GM13976 (cell line): Measurements from ENCODE around the gene FKBP8.

Experiments used
- DNase-seq: peaks from one replicate; pipeline ENCODE4 v3.0.0; 2012; ENCODE audit warnings: low spot score
- in situ Hi-C: fragments of 300-500 bp; cut with MboI; formaldehyde crosslinking; loops from one replicate; pipeline ENCODE4 v1.12.0; 2022; ENCODE audit warnings: low sequenced_read_pairs, mixed read lengths, inconsistent platforms; ENCODE audit not compliant: unreplicated experiment
- TF ChIP-seq, protein P1 (sequence below): IDR thresholded peaks from 2 replicates; pipeline ENCODE4 v1.5.1; 2012; ENCODE audit warnings: borderline replicate concordance, mild to moderate bottlenecking; ENCODE audit not compliant: insufficient read depth; ENCODE audit errors: extremely low read depth, missing control alignments, control extremely low read depth

The FKBP8 gene

DNA sequence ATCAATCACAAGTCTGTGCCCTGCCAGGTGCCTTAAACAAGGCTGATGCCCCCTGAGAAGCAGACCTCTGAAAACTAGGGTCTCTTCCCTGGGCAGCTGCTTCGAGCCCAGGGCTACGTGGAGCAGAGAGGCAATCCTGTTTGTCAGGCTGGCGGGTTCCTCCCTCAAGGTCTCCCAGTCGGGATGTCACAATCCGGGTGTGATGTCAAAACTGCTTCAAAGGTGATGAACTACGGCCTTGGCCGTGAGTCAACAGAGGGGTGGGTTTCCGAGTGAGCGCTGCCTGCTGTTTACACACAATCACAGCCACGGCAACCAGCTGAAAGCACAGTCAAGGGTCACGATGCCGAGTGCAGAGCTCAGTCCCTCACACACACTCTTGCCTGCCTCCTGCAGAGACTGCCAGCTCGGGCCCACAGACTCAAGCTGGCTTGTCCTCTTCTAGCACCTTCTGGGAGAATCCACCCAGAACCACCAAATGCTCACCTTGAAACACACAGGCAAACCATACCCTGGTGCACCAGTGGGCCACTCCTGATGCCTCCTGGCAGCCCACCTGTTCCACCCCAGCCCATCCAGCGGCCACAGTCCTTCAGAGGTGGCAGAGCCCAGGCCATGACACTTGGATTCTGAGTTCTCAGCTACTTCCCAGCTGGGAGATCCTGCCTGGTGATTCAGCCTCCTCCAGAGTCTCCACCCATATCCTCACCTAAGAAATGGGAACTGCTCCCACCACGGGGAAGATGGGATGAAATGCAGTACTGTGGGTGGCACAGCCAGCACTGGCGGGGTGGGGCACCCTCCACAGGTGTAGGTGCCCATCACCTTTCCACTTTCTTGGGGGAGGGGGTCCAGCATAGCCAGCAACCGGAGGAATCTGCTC, 28.3 kb downstream of the FKBP8 start:
- in situ Hi-C loops = no loop called here
- TF ChIP-seq, protein P1, sequence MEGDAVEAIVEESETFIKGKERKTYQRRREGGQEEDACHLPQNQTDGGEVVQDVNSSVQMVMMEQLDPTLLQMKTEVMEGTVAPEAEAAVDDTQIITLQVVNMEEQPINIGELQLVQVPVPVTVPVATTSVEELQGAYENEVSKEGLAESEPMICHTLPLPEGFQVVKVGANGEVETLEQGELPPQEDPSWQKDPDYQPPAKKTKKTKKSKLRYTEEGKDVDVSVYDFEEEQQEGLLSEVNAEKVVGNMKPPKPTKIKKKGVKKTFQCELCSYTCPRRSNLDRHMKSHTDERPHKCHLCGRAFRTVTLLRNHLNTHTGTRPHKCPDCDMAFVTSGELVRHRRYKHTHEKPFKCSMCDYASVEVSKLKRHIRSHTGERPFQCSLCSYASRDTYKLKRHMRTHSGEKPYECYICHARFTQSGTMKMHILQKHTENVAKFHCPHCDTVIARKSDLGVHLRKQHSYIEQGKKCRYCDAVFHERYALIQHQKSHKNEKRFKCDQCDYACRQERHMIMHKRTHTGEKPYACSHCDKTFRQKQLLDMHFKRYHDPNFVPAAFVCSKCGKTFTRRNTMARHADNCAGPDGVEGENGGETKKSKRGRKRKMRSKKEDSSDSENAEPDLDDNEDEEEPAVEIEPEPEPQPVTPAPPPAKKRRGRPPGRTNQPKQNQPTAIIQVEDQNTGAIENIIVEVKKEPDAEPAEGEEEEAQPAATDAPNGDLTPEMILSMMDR = no peak
- no peak for DNase-seq

DNA sequence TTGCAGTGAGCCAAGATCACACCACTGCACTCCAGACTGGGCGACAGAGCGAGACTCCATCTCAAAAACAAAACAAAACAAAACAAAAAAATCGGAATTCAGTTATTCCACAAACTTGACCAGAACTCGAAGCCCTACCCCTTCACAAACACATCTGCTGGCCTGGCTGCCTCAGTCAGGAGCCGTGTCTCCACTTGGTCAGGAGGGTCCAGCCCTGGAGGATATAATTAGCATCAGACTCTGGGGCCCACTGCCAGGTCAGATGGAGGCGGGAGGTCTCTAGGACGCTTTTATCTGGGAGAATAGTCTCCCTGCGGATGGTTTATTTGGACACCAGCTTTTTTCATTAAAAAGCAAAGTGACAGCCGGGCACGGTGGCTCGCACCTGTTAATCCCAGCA, 29.5 kb downstream of the FKBP8 start:
- TF ChIP-seq, protein P1 = no peak
- in situ Hi-C loops = no loop called here

DNA sequence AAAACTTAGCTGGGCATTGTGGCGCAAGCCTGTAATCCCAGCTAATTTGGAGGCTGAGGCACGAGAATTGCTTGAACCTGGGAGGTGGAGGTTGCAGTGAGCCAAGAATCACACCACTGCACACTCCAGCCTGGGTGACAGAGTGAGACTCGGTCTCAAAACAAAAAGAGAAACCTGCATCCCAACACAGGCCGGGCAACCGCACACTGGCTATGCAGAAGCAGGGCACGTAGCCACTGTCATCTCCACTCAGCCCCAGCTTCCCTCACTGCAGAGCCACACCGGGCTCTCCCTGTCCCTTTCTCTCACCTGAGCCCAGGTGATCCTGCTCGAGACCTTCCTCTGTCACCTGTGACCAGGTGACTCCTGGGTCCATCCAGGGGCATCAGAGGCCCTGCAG, 33.2 kb downstream of the FKBP8 start:
- DNase-seq = no peak
- in situ Hi-C loops = no loop called here
- TF ChIP-seq, protein P1 = no peak

More for the DNA sequence above, 29.5 kb downstream of the FKBP8 start:
- no peak for DNase-seq

DNA sequence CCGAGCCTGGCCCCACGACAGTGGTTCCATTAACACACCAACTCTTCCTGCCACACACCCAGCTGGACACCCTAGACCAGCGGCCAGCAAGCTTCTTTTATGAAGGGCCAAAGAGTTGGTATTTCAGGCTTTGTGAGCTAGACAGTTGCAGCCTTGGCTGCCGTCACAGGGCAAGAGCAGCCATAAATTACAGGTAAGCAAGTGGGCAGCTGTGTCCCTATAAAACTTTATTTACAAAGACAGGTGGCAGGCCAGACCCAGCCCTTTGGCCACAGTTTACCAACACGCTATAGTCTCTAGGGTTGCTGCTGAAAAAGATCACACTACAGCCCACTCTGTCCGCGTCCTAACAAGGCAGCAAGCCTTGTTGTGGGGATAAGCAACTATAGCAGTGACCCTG, 34.8 kb downstream of the FKBP8 start:
- in situ Hi-C loops = no loop called here
- DNase-seq = no peak
- TF ChIP-seq, protein P1 = no peak

DNA sequence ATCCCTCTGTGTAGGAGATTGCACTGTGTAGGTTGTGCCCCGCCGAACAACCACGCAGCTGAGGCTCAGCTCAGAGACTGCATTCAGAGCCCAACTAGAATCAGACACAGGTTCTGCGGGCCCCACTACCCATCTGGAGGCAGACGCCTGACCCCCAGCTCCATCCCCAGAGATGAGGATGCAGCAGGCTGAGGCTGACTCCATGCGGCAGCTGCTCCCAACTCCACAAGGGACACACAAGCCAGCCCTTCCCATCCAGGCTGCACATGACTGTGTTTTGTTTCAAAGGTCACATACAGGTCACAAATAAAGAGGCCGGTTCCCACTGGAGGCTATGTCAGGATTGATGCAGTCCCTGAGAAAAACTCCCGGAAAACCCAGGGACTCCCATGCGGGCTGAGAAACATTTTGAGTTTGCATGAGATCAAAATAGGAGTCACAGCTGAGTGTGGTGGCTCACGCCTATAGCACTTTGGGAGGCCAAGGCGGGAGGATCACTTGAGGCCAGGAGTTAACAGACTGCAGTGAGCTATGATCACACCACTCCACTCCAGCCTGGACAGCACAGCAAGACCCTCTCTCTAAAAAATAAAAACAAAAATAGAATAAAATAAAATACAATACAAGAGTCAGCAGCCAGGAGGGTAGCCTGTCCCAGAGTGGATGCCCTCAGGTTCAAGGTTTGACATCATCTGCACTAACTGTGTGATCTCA, 35.5 kb downstream of the FKBP8 start:
- no peak for DNase-seq
- TF ChIP-seq, protein P1 = no peak
- in situ Hi-C loops = no loop called here

DNA sequence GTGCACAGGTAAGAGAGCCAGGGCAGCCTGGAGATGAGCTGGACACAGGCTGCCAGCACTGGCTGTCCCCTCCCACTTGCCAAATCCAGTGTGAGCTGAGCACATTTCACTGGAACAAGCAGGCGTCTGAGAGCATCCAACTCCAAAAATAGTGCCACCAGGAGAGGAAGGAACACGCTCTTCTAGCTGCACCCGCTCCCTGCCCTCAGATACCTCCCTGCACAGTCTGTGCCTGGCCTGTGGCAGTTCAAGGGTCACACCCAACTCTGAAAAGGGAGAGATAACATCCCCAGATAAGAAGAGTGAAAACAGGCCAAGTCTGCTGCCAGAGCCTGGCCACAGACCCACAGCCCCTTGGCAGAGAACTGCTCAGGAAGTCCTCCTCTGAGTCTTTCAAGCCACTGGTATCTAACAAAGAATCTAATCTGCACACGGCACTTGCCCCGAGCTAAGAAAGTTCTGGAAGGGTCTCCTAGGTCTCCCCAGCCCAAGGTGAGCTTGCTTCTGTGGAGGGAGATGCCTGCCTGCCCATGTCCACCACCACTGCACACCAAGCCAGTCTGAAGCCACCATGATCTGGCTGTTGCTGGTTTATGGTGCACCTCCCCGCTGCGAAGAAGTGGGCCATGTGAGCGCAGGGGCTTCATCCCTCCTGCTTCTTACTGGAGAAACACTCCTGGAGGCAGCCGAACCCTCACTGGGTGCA, 36.2 kb downstream of the FKBP8 start:
- no peak for DNase-seq
- TF ChIP-seq, protein P1 = no peak
- in situ Hi-C loops = no loop called here
